ENCODE measurements around the gene HNRNPCL4.
"Not testable (repeated sequence)": the region's sequence is repeated elsewhere in the genome, so short reads cannot be mapped to it uniquely, and the experiment has no call there.

HNRNPCL4 gene

DNA sequence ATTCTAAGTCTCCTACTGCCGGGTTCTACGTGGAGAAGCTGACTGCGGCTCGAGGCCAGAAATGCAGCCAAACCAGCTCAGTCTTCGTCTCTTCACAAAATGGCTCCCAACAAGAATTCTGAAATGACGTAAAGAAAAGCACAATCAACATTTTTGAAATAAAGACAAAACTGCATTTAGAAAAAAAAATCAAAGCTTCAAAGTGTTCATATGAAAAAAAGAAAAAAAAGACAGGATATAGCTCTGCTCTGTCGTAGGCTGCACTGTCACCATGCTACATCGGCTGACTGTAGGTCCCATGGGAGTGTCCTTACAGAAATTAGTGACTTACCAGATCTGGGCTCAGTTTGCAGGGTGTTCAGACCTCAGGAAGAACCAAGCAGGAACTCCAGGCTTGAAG, at the start of gene HNRNPCL4:
TSS of gene HNRNPCL4 (minus strand) at position 101 of the 400 bp plus-strand sequence. CDS start 164 bp downstream, outside the sequence.
- DNase-seq: not testable (repeated sequence)

- not testable (repeated sequence) for DNase-seq
Observed at GRCh38 chr1:13208712-13209111, 43.3 kb upstream of the HNRNPCL4 start.

DNA sequence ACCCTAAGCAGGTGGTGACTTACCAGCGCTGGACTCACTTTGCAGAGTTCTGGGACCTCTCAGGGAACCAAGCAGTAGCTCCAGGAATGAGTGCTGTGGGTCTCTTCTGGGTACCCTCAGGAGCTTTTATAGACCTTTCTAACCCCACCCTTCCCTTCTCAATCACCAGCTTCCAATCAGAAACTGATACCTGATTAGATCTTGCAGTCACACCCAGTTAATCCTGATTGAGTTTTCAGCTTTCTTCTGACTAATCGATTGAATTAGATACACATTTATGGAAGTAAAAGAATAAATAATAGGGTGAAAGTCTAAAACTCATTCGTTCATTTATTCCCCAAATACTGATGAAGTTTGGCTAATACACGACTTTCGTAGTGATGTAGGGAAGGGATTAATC, 35.9 kb upstream of the HNRNPCL4 start, which contains the start of gene PRAMEF13:
TSS of gene PRAMEF13 (minus strand) at position 101 of the 400 bp plus-strand sequence. CDS start 1,820 bp downstream, outside the sequence.
- DNase-seq: not testable (repeated sequence)

DNA sequence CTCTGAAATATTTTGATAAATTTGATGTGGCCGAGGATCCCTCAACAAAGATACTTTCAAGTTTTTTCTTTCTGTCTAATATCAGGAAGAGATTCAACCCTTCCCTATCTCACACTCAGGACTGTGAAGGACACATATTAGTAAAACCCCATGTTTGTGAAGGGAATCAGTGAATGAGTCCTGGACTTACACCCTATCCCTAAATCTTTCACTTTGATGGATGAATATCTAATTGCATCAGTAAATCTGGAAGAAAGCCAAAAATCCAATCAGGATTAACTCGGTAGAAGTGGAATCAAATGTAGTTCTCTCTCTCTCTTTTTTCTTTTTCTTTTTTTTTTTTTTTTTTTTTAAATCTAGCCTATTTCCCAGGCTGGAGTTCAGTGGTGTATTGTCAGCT, 6.1 kb upstream of the HNRNPCL4 start, which contains the start of gene PRAMEF9:
TSS of gene PRAMEF9 (plus strand) at position 301 of the 400 bp plus-strand sequence. CDS start 3,433 bp downstream, outside the sequence.
- DNase-seq: not testable (repeated sequence)

DNA sequence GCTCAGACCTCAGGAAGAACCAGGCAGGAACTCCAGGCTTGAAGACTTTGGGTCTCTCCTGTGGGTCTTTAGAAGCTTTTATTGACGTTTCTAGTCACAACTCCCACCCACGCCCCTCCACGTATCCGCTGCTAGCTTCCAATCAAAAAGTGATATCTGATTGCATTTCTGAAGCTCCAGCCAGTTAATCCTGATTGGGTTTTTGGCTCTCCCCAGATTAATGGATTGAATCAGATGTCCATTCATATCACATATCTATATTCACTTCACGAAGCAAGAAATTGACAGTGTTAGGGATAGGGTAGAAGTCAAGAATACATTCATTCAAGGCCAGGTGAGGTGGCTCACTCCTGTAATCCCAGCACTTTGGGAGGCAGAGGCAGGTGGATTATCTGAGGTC, 9.5 kb downstream of the HNRNPCL4 start, which contains the start of gene PRAMEF26:
TSS of gene PRAMEF26 (minus strand) at position 101 of the 400 bp plus-strand sequence. CDS start 2,914 bp downstream, outside the sequence.
- DNase-seq: not testable (repeated sequence)

GRCh38 chr1:13116754-13117153, 48.7 kb downstream of the HNRNPCL4 start, which contains the start of gene HNRNPCL2:
HNRNPCL2 (minus strand) TSS chr1:13116854; CDS start chr1:13116400, 454 bp downstream.
- DNase-seq: not testable (repeated sequence)
